ENCODE results near the gene SPACA6.

DNA sequence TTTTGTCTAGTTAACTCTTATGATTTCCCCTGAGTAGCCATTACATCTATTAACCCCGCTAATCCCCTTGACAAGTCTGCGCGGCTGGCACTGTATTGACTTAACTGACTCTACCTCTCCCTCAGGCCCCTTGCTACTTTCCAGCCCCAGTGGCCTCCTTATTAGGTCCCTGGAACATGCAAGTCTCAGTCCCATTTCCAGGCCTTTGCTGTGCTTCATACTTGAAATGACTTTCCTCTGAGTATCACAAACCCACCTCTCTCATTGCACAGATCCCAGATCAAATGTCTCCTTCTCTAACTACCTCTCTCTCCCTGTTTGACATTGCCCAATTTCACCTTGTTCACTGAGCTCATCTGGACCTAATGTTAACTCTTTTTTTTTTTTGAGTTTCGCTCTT is 13.2 kb downstream of the SPACA6 start:
- no peak for TF ChIP-seq POLR2A (IDR thresholded peaks at IDR 0.05)
- TF ChIP-seq, protein P1, sequence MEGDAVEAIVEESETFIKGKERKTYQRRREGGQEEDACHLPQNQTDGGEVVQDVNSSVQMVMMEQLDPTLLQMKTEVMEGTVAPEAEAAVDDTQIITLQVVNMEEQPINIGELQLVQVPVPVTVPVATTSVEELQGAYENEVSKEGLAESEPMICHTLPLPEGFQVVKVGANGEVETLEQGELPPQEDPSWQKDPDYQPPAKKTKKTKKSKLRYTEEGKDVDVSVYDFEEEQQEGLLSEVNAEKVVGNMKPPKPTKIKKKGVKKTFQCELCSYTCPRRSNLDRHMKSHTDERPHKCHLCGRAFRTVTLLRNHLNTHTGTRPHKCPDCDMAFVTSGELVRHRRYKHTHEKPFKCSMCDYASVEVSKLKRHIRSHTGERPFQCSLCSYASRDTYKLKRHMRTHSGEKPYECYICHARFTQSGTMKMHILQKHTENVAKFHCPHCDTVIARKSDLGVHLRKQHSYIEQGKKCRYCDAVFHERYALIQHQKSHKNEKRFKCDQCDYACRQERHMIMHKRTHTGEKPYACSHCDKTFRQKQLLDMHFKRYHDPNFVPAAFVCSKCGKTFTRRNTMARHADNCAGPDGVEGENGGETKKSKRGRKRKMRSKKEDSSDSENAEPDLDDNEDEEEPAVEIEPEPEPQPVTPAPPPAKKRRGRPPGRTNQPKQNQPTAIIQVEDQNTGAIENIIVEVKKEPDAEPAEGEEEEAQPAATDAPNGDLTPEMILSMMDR (IDR thresholded peaks at IDR 0.05): no peak
